GM12878 (cell line): ENCODE results near the gene VCL. TPM values are rescaled to one million over a fixed set of nuclear protein-coding genes. Genes with fewer than 3 reads are reported as not detected.
"Not testable (repeated sequence)": the region's sequence is repeated elsewhere in the genome, so short reads cannot be mapped to it uniquely, and the experiment has no call there.

Source experiments
- ATAC-seq: fragments of 200-7000 bp; cut with Tn5 transposase; 3 replicates; pipeline ENCODE4 v1.9.1; 2020; ENCODE audit warnings: mild to moderate bottlenecking, moderate library complexity
- BruUV-seq: library from RNA; stranded (reverse); fragments of 400-500 nt; replicated peaks from 2 replicates; lab custom pipeline; 2021; lab: Mats Ljungman, UMichigan
- CTCF ChIA-PET: fragments of 300-600 bp; sonication (Branson Sonifier 250); formaldehyde crosslinking; extraction: SDS; loops from one replicate; lab custom pipeline; 2021; ENCODE audit warnings: inconsistent platforms; lab: Yijun Ruan, JAX
- POLR2A ChIA-PET: fragments of 350-600 bp; formaldehyde crosslinking; extraction: SDS; loops from one replicate; lab custom pipeline; 2021; ENCODE audit warnings: inconsistent platforms; lab: Charles Lee
- RAD21 ChIA-PET: fragments of 300-600 bp; sonication (Branson Sonifier 250); formaldehyde crosslinking; loops from one replicate; lab custom pipeline; 2023; ENCODE audit warnings: antibody characterized with exemption; ENCODE audit not compliant: unreplicated experiment; lab: Charles Lee
- SMC1A ChIA-PET: fragments of 300-600 bp; sonication (Branson Sonifier 250); formaldehyde crosslinking; loops from one replicate; lab custom pipeline; 2023; ENCODE audit not compliant: unreplicated experiment, uncharacterized antibody; lab: Charles Lee
- DNase-seq: peaks from one replicate; pipeline ENCODE4 v3.0.0-alpha.2; 2011; ENCODE audit warnings: low read depth, low spot score
- FAIRE-seq: peaks from 3 replicates; lab custom pipeline; 2011; peaks lifted over from hg19 to GRCh38; lab: Jason Lieb, UNC
- H2AFZ ChIP-seq: 2 replicates; pipeline ENCODE4 v1.6.0; 2011; ENCODE audit warnings: low read depth, low read length, control low read depth; ENCODE audit not compliant: control insufficient read depth
- H3K27ac ChIP-seq: 2 replicates; pipeline ENCODE4 v1.5.1; 2011; ENCODE audit warnings: control low read depth; ENCODE audit not compliant: control insufficient read depth, insufficient read depth
- H3K27me3 ChIP-seq, 2 experiments: replicated peaks in 1 of 2; 2 replicates each; pipeline versions ENCODE4 v1.6.0 to v1.6.1; 2011; ENCODE audit warnings: low read length in 1 of 2; ENCODE audit not compliant: control insufficient read depth in 2 of 2, insufficient read depth in 2 of 2
- H3K36me3 ChIP-seq, 2 experiments: 2 replicates each; pipeline ENCODE4 v1.5.1; 2011; ENCODE audit warnings: low read length in 1 of 2; ENCODE audit not compliant: control insufficient read depth in 2 of 2, insufficient read depth in 2 of 2
- H3K4me1 ChIP-seq: 2 replicates; pipeline ENCODE4 v1.6.1; 2011; ENCODE audit warnings: mild to moderate bottlenecking, low read length, moderate library complexity, mixed read lengths; ENCODE audit not compliant: control insufficient read depth, insufficient read depth
- H3K4me2 ChIP-seq: 2 replicates; pipeline ENCODE4 v1.6.0; 2011; ENCODE audit warnings: control low read depth; ENCODE audit not compliant: control insufficient read depth, insufficient read depth
- H3K4me3 ChIP-seq: fragments of 200-600 bp; sonication (generic); 2 replicates; pipeline ENCODE4 v1.5.1; 2016
- H3K79me2 ChIP-seq: 2 replicates; pipeline ENCODE4 v1.6.0; 2011; ENCODE audit warnings: low read length; ENCODE audit not compliant: control insufficient read depth, insufficient read depth
- H3K9ac ChIP-seq: 2 replicates; pipeline ENCODE4 v1.8.0; 2011; ENCODE audit warnings: low read length, control low read depth, mixed read lengths; ENCODE audit not compliant: control insufficient read depth, insufficient read depth
- H3K9me3 ChIP-seq: replicated peaks from 3 replicates; pipeline ENCODE4 v1.5.1; 2011; ENCODE audit warnings: mild to moderate bottlenecking, low read length; ENCODE audit not compliant: control insufficient read depth, insufficient read depth
- H4K20me1 ChIP-seq: 2 replicates; pipeline ENCODE4 v1.6.0; 2011; ENCODE audit not compliant: control insufficient read depth, insufficient read depth
- ATF3 ChIP-seq: IDR thresholded peaks from 2 replicates; pipeline ENCODE4 v1.6.1; 2011; ENCODE audit warnings: low read depth, mild to moderate bottlenecking, low read length, moderate library complexity, borderline replicate concordance; ENCODE audit errors: extremely low read depth
- CHD1 ChIP-seq: IDR thresholded peaks from 2 replicates; pipeline ENCODE4 v1.6.1; 2012; ENCODE audit warnings: low read depth, low read length, improper control_type of control experiment
- E2F8 ChIP-seq: fragments of 450-650 bp; IDR thresholded peaks from 2 replicates; pipeline ENCODE4 v1.6.1; 2018; ENCODE audit warnings: mild to moderate bottlenecking, low read depth, moderate library complexity; ENCODE audit not compliant: partially characterized antibody
- EP300 ChIP-seq, 2 experiments: fragments of 150-350 bp in 1 of 2; IDR thresholded peaks; 2 replicates each; pipeline ENCODE4 v1.6.1; 2011 to 2012; ENCODE audit warnings: low read depth in 2 of 2, low read length in 2 of 2, borderline replicate concordance in 1 of 2, improper control_type of control experiment in 1 of 2, inconsistent platforms in 1 of 2; ENCODE audit not compliant: control insufficient read depth in 1 of 2
- MTA3 ChIP-seq: IDR thresholded peaks from 2 replicates; pipeline ENCODE4 v1.6.1; 2012; ENCODE audit warnings: low read length, inconsistent platforms, borderline replicate concordance
- WGBS: methylation state at CpG from one replicate; pipeline ENCODE4 v1.1.6; 2016; ENCODE audit warnings: low lambda C conversion rate; ENCODE audit not compliant: insufficient replicate concordance, insufficient coverage; ENCODE audit errors: missing lambda C conversion rate; 5-methylcytosine and 5-hydroxymethylcytosine counted together
- in situ Hi-C: fragments of 300-500 bp; cut with MboI; formaldehyde crosslinking; loops from 9 replicates; pipeline ENCODE4 v1.14.3; 2018; ENCODE audit warnings: mixed read lengths
- intact Hi-C: fragments of 100-400 bp; cut with micrococcal nuclease; formaldehyde crosslinking; loops from one replicate; pipeline ENCODE4 v1.14.2; 2022; ENCODE audit not compliant: unreplicated experiment
- polyA plus RNA-seq, 11 experiments: library from polyadenylated mRNA; depleted of rRNA in 4 of 11; unstranded in 6 of 11; stranded (reverse) in 5 of 11; fragments of >200 nt; fragmentation: Nextera tagmentation in 4 of 11; fragmentation: Illumina TruSeq in 1 of 11; extraction: Ambion mirVana in 4 of 11; extraction: Trizol in 1 of 11; gene quantifications; 1 replicate in 1 of 11; 2 replicates in 10 of 11; pipeline versions ENCODE4 v1.2.1 to v1.2.3, GENCODE V29; 2011 to 2016; ENCODE audit warnings: inconsistent platforms in 2 of 11, missing spikeins in 2 of 11, low read depth in 1 of 11
- total RNA-seq, 4 experiments: library from RNA; depleted of rRNA in 3 of 4; stranded (reverse); fragments of >200 nt in 3 of 4; fragmentation: Illumina TruSeq in 1 of 4; extraction: Trizol in 1 of 4; gene quantifications; 2 replicates each; pipeline versions ENCODE4 v1.2.1 to v1.2.3, GENCODE V29; 2013 to 2021
- TF ChIP-seq, protein P1 (sequence below): IDR thresholded peaks from 2 replicates; pipeline ENCODE4 v1.6.1; 2012; ENCODE audit warnings: mild to moderate bottlenecking, low read depth, low read length
- TF ChIP-seq, protein P2 (sequence below): fragments of 450-650 bp; formaldehyde crosslinking; IDR thresholded peaks from 2 replicates; pipeline ENCODE4 v1.5.0; 2022; ENCODE audit warnings: mild to moderate bottlenecking, missing genetic modification characterization

VCL gene
- total and polyA plus RNA-seq, 10 of the 15 experiments (the other 5 are each of a cell fraction or from before 2014, with no cell fraction given): 6.7 to 54.6 (median 24.3) TPM

DNA sequence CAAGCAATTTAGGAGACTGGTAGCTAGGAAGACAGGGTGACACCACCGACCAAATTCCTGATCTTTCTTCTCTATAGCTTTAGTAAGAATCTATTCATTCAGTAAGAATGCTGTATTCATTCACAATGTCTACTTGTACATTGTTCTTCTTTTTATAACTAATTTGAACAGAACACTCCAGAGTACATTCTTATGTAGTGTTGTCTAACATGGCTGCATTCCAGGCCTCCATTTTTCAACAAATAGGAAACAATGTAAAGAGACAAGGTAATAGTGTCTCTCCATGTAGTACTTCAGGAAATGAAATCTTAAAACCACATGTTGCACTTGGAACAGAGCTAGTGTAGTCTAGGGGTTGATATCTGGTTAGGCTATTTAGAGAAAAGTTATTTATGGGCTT, 1.8 kb downstream of the VCL start (continued):
- TF ChIP-seq E2F8 (no peak), ATF3 (no peak), EP300 (IDR thresholded peaks at IDR 0.05; ENCODE audit: borderline replicate concordance in 1 of 2, control insufficient read depth in 1 of 2, low read depth in 2 of 2, low read length in 2 of 2) (no peak), MTA3 (no peak), CHD1 (no peak)
- TF ChIP-seq, protein P1, sequence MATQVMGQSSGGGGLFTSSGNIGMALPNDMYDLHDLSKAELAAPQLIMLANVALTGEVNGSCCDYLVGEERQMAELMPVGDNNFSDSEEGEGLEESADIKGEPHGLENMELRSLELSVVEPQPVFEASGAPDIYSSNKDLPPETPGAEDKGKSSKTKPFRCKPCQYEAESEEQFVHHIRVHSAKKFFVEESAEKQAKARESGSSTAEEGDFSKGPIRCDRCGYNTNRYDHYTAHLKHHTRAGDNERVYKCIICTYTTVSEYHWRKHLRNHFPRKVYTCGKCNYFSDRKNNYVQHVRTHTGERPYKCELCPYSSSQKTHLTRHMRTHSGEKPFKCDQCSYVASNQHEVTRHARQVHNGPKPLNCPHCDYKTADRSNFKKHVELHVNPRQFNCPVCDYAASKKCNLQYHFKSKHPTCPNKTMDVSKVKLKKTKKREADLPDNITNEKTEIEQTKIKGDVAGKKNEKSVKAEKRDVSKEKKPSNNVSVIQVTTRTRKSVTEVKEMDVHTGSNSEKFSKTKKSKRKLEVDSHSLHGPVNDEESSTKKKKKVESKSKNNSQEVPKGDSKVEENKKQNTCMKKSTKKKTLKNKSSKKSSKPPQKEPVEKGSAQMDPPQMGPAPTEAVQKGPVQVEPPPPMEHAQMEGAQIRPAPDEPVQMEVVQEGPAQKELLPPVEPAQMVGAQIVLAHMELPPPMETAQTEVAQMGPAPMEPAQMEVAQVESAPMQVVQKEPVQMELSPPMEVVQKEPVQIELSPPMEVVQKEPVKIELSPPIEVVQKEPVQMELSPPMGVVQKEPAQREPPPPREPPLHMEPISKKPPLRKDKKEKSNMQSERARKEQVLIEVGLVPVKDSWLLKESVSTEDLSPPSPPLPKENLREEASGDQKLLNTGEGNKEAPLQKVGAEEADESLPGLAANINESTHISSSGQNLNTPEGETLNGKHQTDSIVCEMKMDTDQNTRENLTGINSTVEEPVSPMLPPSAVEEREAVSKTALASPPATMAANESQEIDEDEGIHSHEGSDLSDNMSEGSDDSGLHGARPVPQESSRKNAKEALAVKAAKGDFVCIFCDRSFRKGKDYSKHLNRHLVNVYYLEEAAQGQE: no peak
- TF ChIP-seq, protein P2, sequence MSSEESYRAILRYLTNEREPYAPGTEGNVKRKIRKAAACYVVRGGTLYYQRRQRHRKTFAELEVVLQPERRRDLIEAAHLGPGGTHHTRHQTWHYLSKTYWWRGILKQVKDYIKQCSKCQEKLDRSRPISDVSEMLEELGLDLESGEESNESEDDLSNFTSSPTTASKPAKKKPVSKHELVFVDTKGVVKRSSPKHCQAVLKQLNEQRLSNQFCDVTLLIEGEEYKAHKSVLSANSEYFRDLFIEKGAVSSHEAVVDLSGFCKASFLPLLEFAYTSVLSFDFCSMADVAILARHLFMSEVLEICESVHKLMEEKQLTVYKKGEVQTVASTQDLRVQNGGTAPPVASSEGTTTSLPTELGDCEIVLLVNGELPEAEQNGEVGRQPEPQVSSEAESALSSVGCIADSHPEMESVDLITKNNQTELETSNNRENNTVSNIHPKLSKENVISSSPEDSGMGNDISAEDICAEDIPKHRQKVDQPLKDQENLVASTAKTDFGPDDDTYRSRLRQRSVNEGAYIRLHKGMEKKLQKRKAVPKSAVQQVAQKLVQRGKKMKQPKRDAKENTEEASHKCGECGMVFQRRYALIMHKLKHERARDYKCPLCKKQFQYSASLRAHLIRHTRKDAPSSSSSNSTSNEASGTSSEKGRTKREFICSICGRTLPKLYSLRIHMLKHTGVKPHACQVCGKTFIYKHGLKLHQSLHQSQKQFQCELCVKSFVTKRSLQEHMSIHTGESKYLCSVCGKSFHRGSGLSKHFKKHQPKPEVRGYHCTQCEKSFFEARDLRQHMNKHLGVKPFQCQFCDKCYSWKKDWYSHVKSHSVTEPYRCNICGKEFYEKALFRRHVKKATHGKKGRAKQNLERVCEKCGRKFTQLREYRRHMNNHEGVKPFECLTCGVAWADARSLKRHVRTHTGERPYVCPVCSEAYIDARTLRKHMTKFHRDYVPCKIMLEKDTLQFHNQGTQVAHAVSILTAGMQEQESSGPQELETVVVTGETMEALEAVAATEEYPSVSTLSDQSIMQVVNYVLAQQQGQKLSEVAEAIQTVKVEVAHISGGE (CRISPR knock-in tag): no peak

GRCh38 chr10:74000244-74000643, 2.3 kb downstream of the VCL start:
- ChIA-PET RAD21 (interaction anchor here (0.7 to 1.9 kb wide), 6 partner anchors 8 to 184 kb away, joined by 3 to 7 read pairs (median 4); no protein-coding TSS in a partner anchor), POLR2A (interaction anchor here (0.6 to 1.3 kb wide), 7 partner anchors 8 to 928 kb away, joined by 3 to 7 read pairs (median 5); no protein-coding TSS in a partner anchor), CTCF (interaction anchor here (0.6 to 3.5 kb wide), 13 partner anchors 8 to 207 kb away, joined by 3 to 13 read pairs (median 3); no protein-coding TSS in a partner anchor), SMC1A (interaction anchor here (0.6 to 5.2 kb wide), 17 partner anchors 8 to 1166 kb away, joined by 3 to 22 read pairs (median 4); no protein-coding TSS in a partner anchor)
- H3K4me1 ChIP-seq, FAIRE-seq, H3K9me3 ChIP-seq, ATAC-seq, H3K36me3 ChIP-seq, H2AFZ ChIP-seq, H3K27ac ChIP-seq, H3K9ac ChIP-seq, H3K27me3 ChIP-seq, intact Hi-C loops, BruUV-seq, DNase-seq, H4K20me1 ChIP-seq, H3K4me2 ChIP-seq, in situ Hi-C loops, H3K79me2 ChIP-seq, H3K4me3 ChIP-seq: not testable (repeated sequence)
- WGBS: 93% methylated on average over 7 of the region's 11 CpGs
